NCI-H2196 treated with DMSO at 0.1 percent for 48 hours (cell line): ENCODE measurements around the gene PTGES2.

Experiments used
- DNase-seq: peaks from one replicate; lab custom pipeline; 2025; ENCODE audit not compliant: unreplicated experiment; lab: John Stamatoyannopoulos, UW

The PTGES2 gene

DNA sequence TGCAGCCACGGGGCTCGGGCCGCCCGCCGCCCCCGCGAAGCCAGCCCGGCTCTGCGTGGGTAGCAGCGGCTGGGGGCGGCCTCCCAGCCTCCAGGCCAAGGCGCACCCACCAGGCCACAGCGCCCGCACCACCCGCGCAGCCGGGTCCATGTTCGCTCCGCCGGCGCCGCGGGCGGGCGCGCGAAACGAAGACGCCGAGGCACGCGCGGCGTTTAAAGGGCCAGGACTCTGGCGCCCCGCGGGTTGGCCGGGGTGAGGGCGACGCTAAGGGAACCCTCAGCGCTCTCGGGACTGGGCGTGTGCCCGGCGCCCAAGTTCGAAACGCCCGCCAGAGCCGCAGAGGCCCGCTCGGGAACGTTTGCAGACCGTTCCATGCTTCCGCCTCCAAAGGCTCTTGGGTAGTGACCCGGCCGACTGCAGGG, at the start of gene PTGES2:
Gene PTGES2, minus strand, starts transcription at position 162 of the 422 bp plus-strand sequence. Its CDS starts 12 bp downstream, at position 150.
- DNase-seq: peak; percentile 49

GRCh38 chr9:128175726-128176125, 48.2 kb upstream of the PTGES2 start:
- DNase-seq: no peak

GRCh38 chr9:128175102-128175563, 47.6 kb upstream of the PTGES2 start:
- no peak for DNase-seq

DNA sequence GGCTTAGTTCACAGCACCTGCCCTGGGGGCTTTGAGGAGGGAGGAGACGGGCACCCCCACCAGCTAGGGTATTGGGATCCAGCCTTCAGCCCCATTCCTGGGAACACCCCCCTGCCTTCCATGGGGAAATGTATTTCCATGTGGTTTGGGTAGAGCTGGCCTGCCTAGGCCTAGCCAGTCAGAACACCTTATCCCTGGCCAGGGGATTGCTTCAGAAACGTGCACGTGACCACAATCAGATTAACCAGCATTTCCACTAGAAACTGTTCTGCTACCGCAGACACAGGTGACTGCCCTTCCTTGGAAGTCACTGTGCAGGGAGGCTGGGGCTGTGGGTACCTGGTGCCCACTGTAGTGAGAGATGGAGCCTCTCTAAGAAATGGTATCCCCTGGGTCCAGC, 46.5 kb upstream of the PTGES2 start:
- DNase-seq: no peak

GRCh38 chr9:128169925-128170324, 42.4 kb upstream of the PTGES2 start:
- no peak for DNase-seq

- DNase-seq: no peak
These were observed 42.0 kb upstream of the PTGES2 start for GRCh38 chr9:128169492-128169891.

DNA sequence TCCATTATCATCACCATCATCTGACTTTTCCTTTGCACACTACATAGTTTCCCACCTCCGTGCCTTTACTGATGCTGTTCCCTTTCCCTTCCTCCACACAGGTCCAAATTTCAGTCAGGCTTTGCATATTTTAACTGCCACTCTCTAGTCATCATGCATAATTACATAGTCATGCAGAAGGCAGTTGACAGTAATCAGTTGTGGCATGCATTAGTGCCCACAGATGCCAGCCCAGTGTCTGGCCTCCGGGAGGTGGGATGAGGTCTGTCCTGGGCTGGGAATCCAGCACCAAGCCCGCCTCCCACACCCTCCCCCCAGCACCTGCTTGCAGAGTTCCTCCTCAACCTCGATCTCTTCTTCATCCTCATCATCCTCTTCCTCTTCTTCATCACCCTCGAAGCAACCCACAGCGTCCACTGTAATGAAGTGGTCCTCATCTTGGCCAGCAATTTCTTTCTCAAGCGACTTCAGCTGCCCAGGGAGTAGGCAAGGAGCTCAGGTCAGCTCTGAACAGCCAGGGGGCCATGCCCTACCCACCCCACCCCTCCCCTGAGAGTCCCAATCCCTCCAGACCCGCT, 41.3 kb upstream of the PTGES2 start:
- no peak for DNase-seq

DNA sequence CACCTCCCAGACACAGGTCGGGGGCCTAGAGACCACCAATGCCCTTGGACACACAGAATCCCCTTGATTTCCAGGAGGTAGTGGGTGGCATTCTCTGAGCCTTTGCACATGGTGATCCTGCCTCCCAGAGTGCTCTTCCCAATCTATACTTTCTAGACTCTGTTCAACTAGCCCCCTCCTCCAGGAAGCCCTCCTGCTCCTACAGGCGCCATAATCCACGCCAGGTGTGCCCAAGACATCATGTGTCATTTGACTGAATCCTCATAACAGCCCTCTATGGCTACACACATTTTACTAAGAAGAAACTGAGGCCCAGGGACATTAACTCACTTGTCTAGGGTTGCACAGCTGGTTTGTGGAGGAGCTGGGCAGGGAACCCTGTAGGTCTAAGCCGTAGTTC, 39.7 kb upstream of the PTGES2 start:
- DNase-seq: no peak

GRCh38 chr9:128166169-128166568, 38.6 kb upstream of the PTGES2 start:
- no peak for DNase-seq

DNA sequence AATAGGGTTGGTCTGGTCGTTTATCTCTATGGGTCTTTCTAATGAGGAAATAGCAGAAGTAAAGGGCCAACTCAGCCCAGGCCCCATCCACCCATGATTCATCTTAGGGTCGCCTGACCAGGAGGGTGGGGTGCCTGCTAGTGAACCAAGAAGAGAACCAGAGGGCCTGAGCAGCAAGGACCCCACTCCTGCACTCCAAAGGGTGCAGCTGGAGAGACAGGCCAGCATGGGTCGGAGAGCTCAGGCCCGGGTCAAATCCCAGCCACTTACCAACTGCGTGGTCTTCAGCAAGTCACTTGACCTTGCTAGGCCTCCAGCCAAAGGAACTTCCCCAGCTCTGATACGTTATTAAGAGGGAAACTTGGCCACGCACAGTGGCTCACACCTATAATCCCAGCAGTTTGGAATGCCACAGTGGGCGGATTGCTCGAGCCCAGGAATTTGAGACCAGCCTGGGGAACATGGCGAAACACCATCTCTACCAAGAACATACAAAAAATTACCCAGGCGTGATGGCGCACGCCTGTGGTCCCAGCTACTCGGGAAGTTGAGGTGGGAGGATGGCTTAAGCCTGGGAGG, 36.9 kb upstream of the PTGES2 start:
- no peak for DNase-seq

GRCh38 chr9:128163523-128164306, 36.2 kb upstream of the PTGES2 start:
- no peak for DNase-seq

GRCh38 chr9:128163027-128163515, 35.5 kb upstream of the PTGES2 start:
- no peak for DNase-seq

- DNase-seq: no peak
These were observed 34.9 kb upstream of the PTGES2 start for GRCh38 chr9:128162215-128163026.

DNA sequence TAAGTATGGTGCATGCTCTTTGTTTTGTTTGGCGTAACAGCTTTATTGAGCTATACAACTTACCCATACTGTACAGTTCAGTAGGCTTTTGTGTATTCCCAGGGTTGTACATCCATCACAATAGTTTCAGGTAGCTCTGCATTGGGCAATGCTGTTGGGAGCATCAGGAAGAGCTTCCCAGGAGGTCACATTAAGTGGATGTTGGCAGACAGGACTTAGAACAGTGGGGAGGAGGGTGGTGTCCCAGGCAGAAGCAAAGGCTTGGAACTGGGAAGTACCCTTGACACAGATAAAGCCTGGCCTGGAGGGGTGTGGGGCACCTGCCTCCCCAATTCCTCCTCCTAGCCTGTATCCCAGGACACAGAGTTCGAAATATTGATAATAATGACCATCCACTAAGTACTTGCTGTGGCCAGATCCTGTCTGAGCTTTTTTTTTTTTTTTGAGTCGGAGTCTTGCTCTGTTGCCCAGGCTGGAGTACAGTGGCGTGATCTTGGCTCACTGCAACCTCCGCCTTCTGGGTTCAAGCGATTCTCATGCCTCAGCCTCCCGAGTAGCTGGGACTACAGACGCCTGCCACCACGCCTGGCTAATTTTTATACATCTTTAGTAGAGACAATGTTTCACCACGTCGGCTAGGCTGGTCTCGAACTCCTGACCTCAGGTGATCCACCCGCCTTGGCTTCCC, 33.8 kb upstream of the PTGES2 start:
- no peak for DNase-seq

- DNase-seq: no peak
These were observed 33.1 kb upstream of the PTGES2 start for GRCh38 chr9:128160603-128160987.

GRCh38 chr9:128159784-128160602, 32.5 kb upstream of the PTGES2 start, which contains the start of gene BBLN:
BBLN (plus strand) TSS chr9:128160265; CDS start chr9:128160408, 143 bp downstream.
- DNase-seq: peak; percentile 85

DNA sequence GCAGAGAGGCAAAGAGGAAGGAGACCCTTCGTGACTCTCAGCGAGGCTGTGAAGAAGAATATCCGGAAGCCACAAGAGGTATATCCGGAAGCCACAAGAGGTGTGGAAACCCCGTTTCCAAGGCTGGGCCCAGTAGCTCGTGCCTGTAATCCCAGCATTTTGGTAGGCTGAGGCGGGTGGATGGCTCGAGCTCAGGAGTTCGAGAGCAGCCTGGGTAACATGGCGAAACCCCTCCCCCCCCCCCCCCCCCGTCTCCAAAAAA, 31.9 kb upstream of the PTGES2 start:
- DNase-seq: no peak

- DNase-seq: no peak
These were observed 28.4 kb upstream of the PTGES2 start for GRCh38 chr9:128155736-128156500.
